Adrenal gland (tissue), 12 donors: ENCODE results near the gene STX16. TPM values are rescaled to one million over a fixed set of nuclear protein-coding genes. Genes with fewer than 3 reads are reported as not detected.

Experiments used
- DNase-seq, 7 donors: peaks; one replicate each; pipeline ENCODE4 v3.0.0-alpha.2; 2019 to 2020
- H3K27ac ChIP-seq, 5 donors: fragments of 200-600 bp; sonication (generic) in 4 of 5; 1 replicate in 3 of 5; 2 replicates in 2 of 5; pipeline versions ENCODE4 v1.5.1 to v1.8.0; 2016 to 2020; ENCODE audit warnings: mild to moderate bottlenecking in 1 of 5
- H3K27me3 ChIP-seq: fragments of 200-600 bp; 2 replicates; pipeline ENCODE4 v1.8.0; 2021
- H3K36me3 ChIP-seq, 2 donors: fragments of 200-600 bp; replicated peaks in 1 of 2; 1 replicate in 1 of 2; 2 replicates in 1 of 2; pipeline versions ENCODE4 v1.5.1 to v1.8.0; 2018 to 2022
- H3K4me1 ChIP-seq, 2 donors: fragments of 200-600 bp; replicated peaks in 1 of 2; 1 replicate in 1 of 2; 2 replicates in 1 of 2; pipeline versions ENCODE4 v1.5.1 to v1.8.0; 2018 to 2021
- H3K4me3 ChIP-seq, 4 donors: fragments of 200-600 bp; sonication (generic) in 3 of 4; one replicate each; pipeline ENCODE4 v1.5.1; 2016 to 2018
- H3K9me3 ChIP-seq, 3 donors: fragments of 200-600 bp; sonication (generic) in 1 of 3; replicated peaks in 1 of 3; 1 replicate in 2 of 3; 2 replicates in 1 of 3; pipeline versions ENCODE4 v1.5.1 to v1.8.0; 2016 to 2021
- CTCF ChIP-seq, 6 experiments: fragments of 450-650 bp in 4 of 6; fragments of 200-600 bp in 2 of 6; sonication (generic) in 1 of 6; IDR thresholded peaks; 1 replicate in 5 of 6; 2 replicates in 1 of 6; pipeline versions ENCODE4 v1.5.1 to v1.8.0; 2016 to 2021; ENCODE audit warnings: antibody characterized with exemption in 6 of 6, mild to moderate bottlenecking in 2 of 6, moderate library complexity in 1 of 6
- POLR2A ChIP-seq, 2 donors: fragments of 450-650 bp; IDR thresholded peaks; one replicate each; pipeline ENCODE4 v1.6.1; 2017; ENCODE audit warnings: antibody characterized with exemption in 2 of 2, mild to moderate bottlenecking in 2 of 2, moderate library complexity in 1 of 2
- WGBS, 4 donors: extraction: QIAGEN DNeasy Blood & Tissue Kit in 2 of 4; methylation state at CpG; one replicate each; pipeline versions ENCODE4 v1.1.5 to v1.1.7; 2013 to 2017; 5-methylcytosine and 5-hydroxymethylcytosine counted together
- intact Hi-C, 2 donors: fragments of 100-400 bp; cut with DNase I; formaldehyde crosslinking; loops; one replicate each; pipeline versions ENCODE4 v1.14.1 to v1.15.0; 2022 to 2023
- polyA plus RNA-seq, 3 donors: library from polyadenylated mRNA; stranded (reverse); fragments of 200-250 nt in 2 of 3; fragments of 350-450 nt in 1 of 3; fragmentation: Illumina TruSeq in 1 of 3; extraction: RNeasy Lipid Tissue Mini Kit (QIAGEN cat#74804) in 1 of 3; gene quantifications; one replicate each; pipeline ENCODE4 v1.2.3, GENCODE V29; 2013 to 2014
- total RNA-seq, 9 donors: library from RNA; depleted of rRNA in 4 of 9; stranded (reverse); fragments of >200 nt in 4 of 9; fragments of 120-200 nt in 1 of 9; fragmentation: NEBNext Ultra II Directional in 1 of 9; extraction: Animal tissue kit (Norgen Biotek cat#: 25700) in 1 of 9; gene quantifications; one replicate each; pipeline versions ENCODE4 v1.1.0 to v1.2.4, GENCODE V29; 2013 to 2023
- donor health status: healthy with polysubstance abuse.
- donor health status: Bipolar disorder and iron deficiency.
- donor health status: DM: yes; HTN: yes; CAD: no.
- donor health status: DM: no; HTN: no; CAD: no.
- donor health status: DM: no; HTN: no; CAD: no.
- donor health status: DM: yes; HTN: yes; CAD: no.

STX16 gene
- total and polyA plus RNA-seq, 12 donors, result 29.3 to 134 (median 43.6) TPM

- no peaks in the 10 kb centered on the region for H3K4me1 ChIP-seq
- no peaks in the 10 kb centered on the region for H3K27me3 ChIP-seq
- H3K36me3 ChIP-seq, result no peaks in the 10 kb centered on the region
- WGBS, 4 donors, result 84 to 93% (median 91%) methylated on average over 2 to 14 of the region's 14 CpGs
- H3K4me3 ChIP-seq, result no peak overlapping the region
- no peak for TF ChIP-seq CTCF (IDR thresholded peaks at IDR 0.05)
- TF ChIP-seq POLR2A (IDR thresholded peaks at IDR 0.05), result no peak
- no peak overlapping the region for H3K27ac ChIP-seq
- no peaks in the 10 kb centered on the region for H3K9me3 ChIP-seq
- intact Hi-C loops, result no loop called here
- DNase-seq, result peak in 2 of 7 donors; percentile 9 to 16
Observed at GRCh38 chr20:58714923-58715351, 63.9 kb downstream of the STX16 start.

- H3K9me3 ChIP-seq, result no peaks in the 10 kb centered on the region
- H3K36me3 ChIP-seq, result no peaks in the 10 kb centered on the region
- no peak overlapping the region for H3K27ac ChIP-seq
- 84 to 87% (median 85%) methylated on average over 9 to 11 of the region's 11 CpGs for WGBS, 4 donors
- no peaks in the 10 kb centered on the region for H3K27me3 ChIP-seq
- intact Hi-C loops, result no loop called here
- no peaks in the 10 kb centered on the region for H3K4me1 ChIP-seq
- H3K4me3 ChIP-seq, result no peak overlapping the region
- TF ChIP-seq CTCF (IDR thresholded peaks at IDR 0.05) (no peak), POLR2A (IDR thresholded peaks at IDR 0.05) (no peak)
- peak in 1 of 7 donors; percentile 47 for DNase-seq
Observed at GRCh38 chr20:58715391-58715800, 64.3 kb downstream of the STX16 start.

- H3K4me3 ChIP-seq, result no peak overlapping the region
- 78 to 91% (median 87%) methylated on average over 5 to 18 of the region's 18 CpGs for WGBS, 4 donors
- H3K27me3 ChIP-seq, result no peaks in the 10 kb centered on the region
- no peaks in the 10 kb centered on the region for H3K4me1 ChIP-seq
- intact Hi-C loops, result no loop called here
- DNase-seq, result peak in 4 of 7 donors; percentile 11 to 49 (median 16)
- H3K9me3 ChIP-seq, result no peaks in the 10 kb centered on the region
- H3K36me3 ChIP-seq, result no peaks in the 10 kb centered on the region
- H3K27ac ChIP-seq, result no peak overlapping the region
- TF ChIP-seq CTCF (IDR thresholded peaks at IDR 0.05), result no peak
- TF ChIP-seq POLR2A (IDR thresholded peaks at IDR 0.05), result no peak
Observed at GRCh38 chr20:58715801-58716475, 64.9 kb downstream of the STX16 start.

- Histone ChIP-seq H3K27ac (no peak overlapping the region), H3K36me3 (no peaks in the 10 kb centered on the region), H3K27me3 (no peaks in the 10 kb centered on the region), H3K4me3 (no peak overlapping the region), H3K4me1 (no peaks in the 10 kb centered on the region), H3K9me3 (no peaks in the 10 kb centered on the region)
- TF ChIP-seq POLR2A (IDR thresholded peaks at IDR 0.05) (no peak), CTCF (IDR thresholded peaks at IDR 0.05) (no peak)
- intact Hi-C loops, result no loop called here
- peak in 5 of 7 donors; percentile 1 to 48 (median 14) for DNase-seq
- 71 to 81% (median 75%) methylated on average over 5 to 23 of the region's 23 CpGs for WGBS, 4 donors
Observed at GRCh38 chr20:58716476-58717277, 65.6 kb downstream of the STX16 start.
